GM13976 (cell line): Measurements from ENCODE around the gene ETV4.

Experiments used
- DNase-seq: peaks from one replicate; pipeline ENCODE4 v3.0.0; 2012; ENCODE audit warnings: low spot score
- in situ Hi-C: fragments of 300-500 bp; cut with MboI; formaldehyde crosslinking; loops from one replicate; pipeline ENCODE4 v1.12.0; 2022; ENCODE audit warnings: low sequenced_read_pairs, mixed read lengths, inconsistent platforms; ENCODE audit not compliant: unreplicated experiment
- TF ChIP-seq, protein P1 (sequence below): IDR thresholded peaks from 2 replicates; pipeline ENCODE4 v1.5.1; 2012; ENCODE audit warnings: borderline replicate concordance, mild to moderate bottlenecking; ENCODE audit not compliant: insufficient read depth; ENCODE audit errors: extremely low read depth, missing control alignments, control extremely low read depth

ETV4 gene

DNA sequence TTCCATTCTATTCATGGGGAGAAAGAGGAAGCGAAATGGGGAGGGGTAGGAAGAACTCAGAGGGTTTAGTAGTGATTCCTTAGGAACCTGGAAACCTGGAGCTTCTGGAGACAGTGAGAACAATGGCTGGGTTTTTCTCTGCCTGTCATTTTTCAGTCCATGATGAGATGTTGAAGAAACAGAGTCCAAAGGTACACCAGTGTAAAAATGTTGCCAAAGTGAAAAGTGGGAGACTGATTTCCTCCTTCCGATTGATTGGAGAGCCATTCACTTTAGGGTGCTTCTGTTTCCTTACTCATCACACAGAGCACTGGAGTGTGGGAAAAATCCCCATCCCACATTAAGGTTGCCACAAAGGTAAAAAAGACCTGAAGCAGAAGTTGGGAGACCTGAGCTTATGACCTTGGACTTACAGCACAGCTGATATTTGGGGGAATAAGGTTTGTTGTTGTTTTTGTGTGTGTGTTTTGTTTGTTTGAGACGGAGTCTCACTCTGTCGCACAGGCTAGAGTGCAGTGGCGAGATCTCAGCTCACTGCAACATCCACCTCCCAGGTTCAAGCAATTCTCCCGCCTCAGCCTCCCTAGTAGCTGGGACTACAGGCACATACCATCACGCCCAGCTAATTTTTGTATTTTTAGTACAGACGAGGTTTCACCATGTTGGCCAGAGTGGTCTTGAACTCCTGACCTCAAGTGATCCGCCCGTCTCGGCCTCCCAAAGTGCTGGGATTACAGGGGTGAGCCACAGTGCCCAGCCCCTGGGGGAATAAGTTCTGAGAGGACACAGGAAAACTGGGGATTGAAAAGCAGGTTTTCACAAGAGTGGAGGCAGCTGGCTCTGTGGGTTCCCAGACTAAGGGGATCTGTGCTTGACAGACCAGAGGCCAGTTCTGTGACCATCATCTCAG lies 63.8 kb downstream of the ETV4 start:
- no peak for DNase-seq
- in situ Hi-C loops, result loop anchor here (10.0 kb wide), 1 partner anchor 88 kb away; the partner anchor contains the start of gene ARL4D
- TF ChIP-seq, protein P1, sequence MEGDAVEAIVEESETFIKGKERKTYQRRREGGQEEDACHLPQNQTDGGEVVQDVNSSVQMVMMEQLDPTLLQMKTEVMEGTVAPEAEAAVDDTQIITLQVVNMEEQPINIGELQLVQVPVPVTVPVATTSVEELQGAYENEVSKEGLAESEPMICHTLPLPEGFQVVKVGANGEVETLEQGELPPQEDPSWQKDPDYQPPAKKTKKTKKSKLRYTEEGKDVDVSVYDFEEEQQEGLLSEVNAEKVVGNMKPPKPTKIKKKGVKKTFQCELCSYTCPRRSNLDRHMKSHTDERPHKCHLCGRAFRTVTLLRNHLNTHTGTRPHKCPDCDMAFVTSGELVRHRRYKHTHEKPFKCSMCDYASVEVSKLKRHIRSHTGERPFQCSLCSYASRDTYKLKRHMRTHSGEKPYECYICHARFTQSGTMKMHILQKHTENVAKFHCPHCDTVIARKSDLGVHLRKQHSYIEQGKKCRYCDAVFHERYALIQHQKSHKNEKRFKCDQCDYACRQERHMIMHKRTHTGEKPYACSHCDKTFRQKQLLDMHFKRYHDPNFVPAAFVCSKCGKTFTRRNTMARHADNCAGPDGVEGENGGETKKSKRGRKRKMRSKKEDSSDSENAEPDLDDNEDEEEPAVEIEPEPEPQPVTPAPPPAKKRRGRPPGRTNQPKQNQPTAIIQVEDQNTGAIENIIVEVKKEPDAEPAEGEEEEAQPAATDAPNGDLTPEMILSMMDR, result no peak

DNA sequence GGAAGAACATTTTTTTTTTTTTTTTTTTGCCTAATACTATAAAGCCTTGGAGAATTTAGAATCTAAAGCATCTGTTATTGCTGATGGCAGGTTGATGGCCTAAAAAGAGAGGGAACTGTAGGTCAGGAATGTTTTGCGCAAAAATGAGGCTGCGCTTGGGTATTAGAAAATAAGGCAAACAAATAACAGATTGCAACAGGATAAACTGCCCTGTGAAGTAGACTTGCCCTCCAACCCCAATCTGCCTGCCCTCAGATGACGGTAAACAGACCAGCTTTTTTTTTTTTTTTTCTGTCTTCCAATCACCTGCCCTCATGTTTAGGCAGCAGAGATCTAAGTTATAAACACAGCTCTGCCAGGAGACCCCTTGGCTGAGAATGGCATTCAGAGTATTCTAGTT lies 66.2 kb downstream of the ETV4 start:
- in situ Hi-C loops, result loop anchor here (10.0 kb wide), 1 partner anchor 85 kb away; the partner anchor contains the start of gene ARL4D
- DNase-seq, result no peak
- TF ChIP-seq, protein P1, result no peak
